ENCODE data around the gene AKT3.

AKT3 gene

GRCh38 chr1:243482141-243483022 is 367.7 kb downstream of the AKT3 start:
- Histone ChIP-seq H3K4me3 (ENCODE audit: low read length in 2 of 2) (peak overlapping the region; percentile 71 to 76), H3K27me3 (ENCODE audit: control insufficient read depth in 1 of 2, insufficient read depth in 2 of 2, low read length in 2 of 2) (no peaks in the 10 kb centered on the region), H3K9me3 (ENCODE audit: control insufficient read depth in 2 of 2, low read length in 2 of 2) (no peaks in the 10 kb centered on the region), H3K27ac (ENCODE audit: low read length) (peak overlapping the region; percentile 41), H3K9ac (ENCODE audit: low read length in 2 of 2) (peak overlapping the region; percentile 42 to 66), H3K36me3 (ENCODE audit: control insufficient read depth in 2 of 2, insufficient read depth in 2 of 2, low read length in 2 of 2) (no peaks in the 10 kb centered on the region), H3K4me1 (ENCODE audit: control insufficient read depth, insufficient read depth, low read length) (peaks cover 17% of the 10 kb centered on the region)

GRCh38 chr1:243481101-243481500 is 368.9 kb downstream of the AKT3 start:
- H3K27me3 ChIP-seq (ENCODE audit: control insufficient read depth in 1 of 2, insufficient read depth in 2 of 2, low read length in 2 of 2) = no peaks in the 10 kb centered on the region
- H3K27ac ChIP-seq (ENCODE audit: low read length) = no peak overlapping the region

GRCh38 chr1:243477731-243478290 is 372.2 kb downstream of the AKT3 start:
- H3K4me3 ChIP-seq (ENCODE audit: low read length in 2 of 2) = no peak overlapping the region
- H3K27ac ChIP-seq (ENCODE audit: low read length) = no peak overlapping the region
- H3K36me3 ChIP-seq (ENCODE audit: control insufficient read depth in 2 of 2, insufficient read depth in 2 of 2, low read length in 2 of 2) = no peaks in the 10 kb centered on the region
- peaks cover 12% of the 10 kb centered on the region for H3K4me1 ChIP-seq (ENCODE audit: control insufficient read depth, insufficient read depth, low read length)
- no peaks in the 10 kb centered on the region for H3K27me3 ChIP-seq (ENCODE audit: control insufficient read depth in 1 of 2, insufficient read depth in 2 of 2, low read length in 2 of 2)
- no peak overlapping the region for H3K9ac ChIP-seq (ENCODE audit: low read length in 2 of 2)
- no peaks in the 10 kb centered on the region for H3K9me3 ChIP-seq (ENCODE audit: control insufficient read depth in 2 of 2, low read length in 2 of 2)

More at GRCh38 chr1:243481101-243481500, 368.9 kb downstream of the AKT3 start:
- Histone ChIP-seq H3K4me1 (ENCODE audit: control insufficient read depth, insufficient read depth, low read length) (peaks cover 17% of the 10 kb centered on the region), H3K36me3 (ENCODE audit: control insufficient read depth in 2 of 2, insufficient read depth in 2 of 2, low read length in 2 of 2) (no peaks in the 10 kb centered on the region), H3K4me3 (ENCODE audit: low read length in 2 of 2) (no peak overlapping the region), H3K9ac (ENCODE audit: low read length in 2 of 2) (no peak overlapping the region), H3K9me3 (ENCODE audit: control insufficient read depth in 2 of 2, low read length in 2 of 2) (no peaks in the 10 kb centered on the region)

GRCh38 chr1:243475966-243476365 is 374.1 kb downstream of the AKT3 start:
- Histone ChIP-seq H3K9ac (ENCODE audit: low read length in 2 of 2) (no peak overlapping the region), H3K4me3 (ENCODE audit: low read length in 2 of 2) (no peak overlapping the region), H3K36me3 (ENCODE audit: control insufficient read depth in 2 of 2, insufficient read depth in 2 of 2, low read length in 2 of 2) (no peaks in the 10 kb centered on the region), H3K27ac (ENCODE audit: low read length) (no peak overlapping the region), H3K27me3 (ENCODE audit: control insufficient read depth in 1 of 2, insufficient read depth in 2 of 2, low read length in 2 of 2) (no peaks in the 10 kb centered on the region), H3K4me1 (ENCODE audit: control insufficient read depth, insufficient read depth, low read length) (peaks cover 10% of the 10 kb centered on the region), H3K9me3 (ENCODE audit: control insufficient read depth in 2 of 2, low read length in 2 of 2) (no peaks in the 10 kb centered on the region)

GRCh38 chr1:243474906-243475305 is 375.1 kb downstream of the AKT3 start:
- Histone ChIP-seq H3K9ac (ENCODE audit: low read length in 2 of 2) (no peak overlapping the region), H3K36me3 (ENCODE audit: control insufficient read depth in 2 of 2, insufficient read depth in 2 of 2, low read length in 2 of 2) (no peaks in the 10 kb centered on the region), H3K4me1 (ENCODE audit: control insufficient read depth, insufficient read depth, low read length) (peaks cover 10% of the 10 kb centered on the region), H3K4me3 (ENCODE audit: low read length in 2 of 2) (no peak overlapping the region), H3K27me3 (ENCODE audit: control insufficient read depth in 1 of 2, insufficient read depth in 2 of 2, low read length in 2 of 2) (no peaks in the 10 kb centered on the region), H3K27ac (ENCODE audit: low read length) (no peak overlapping the region), H3K9me3 (ENCODE audit: control insufficient read depth in 2 of 2, low read length in 2 of 2) (no peaks in the 10 kb centered on the region)

GRCh38 chr1:243474136-243474881 is 375.7 kb downstream of the AKT3 start:
- H3K36me3 ChIP-seq (ENCODE audit: control insufficient read depth in 2 of 2, insufficient read depth in 2 of 2, low read length in 2 of 2) = no peaks in the 10 kb centered on the region
- H3K9me3 ChIP-seq (ENCODE audit: control insufficient read depth in 2 of 2, low read length in 2 of 2) = no peaks in the 10 kb centered on the region
- H3K9ac ChIP-seq (ENCODE audit: low read length in 2 of 2) = no peak overlapping the region
- H3K27ac ChIP-seq (ENCODE audit: low read length) = no peak overlapping the region
- H3K4me1 ChIP-seq (ENCODE audit: control insufficient read depth, insufficient read depth, low read length) = peaks cover 10% of the 10 kb centered on the region
- no peak overlapping the region for H3K4me3 ChIP-seq (ENCODE audit: low read length in 2 of 2)
- H3K27me3 ChIP-seq (ENCODE audit: control insufficient read depth in 1 of 2, insufficient read depth in 2 of 2, low read length in 2 of 2) = no peaks in the 10 kb centered on the region

GRCh38 chr1:243473227-243474135 is 376.6 kb downstream of the AKT3 start:
- Histone ChIP-seq H3K4me1 (ENCODE audit: control insufficient read depth, insufficient read depth, low read length) (peaks cover 10% of the 10 kb centered on the region), H3K27ac (ENCODE audit: low read length) (peak overlapping the region; percentile 20), H3K9ac (ENCODE audit: low read length in 2 of 2) (peak overlapping the region in 1 of 2 donors; percentile 21)

GRCh38 chr1:243471754-243472745 is 378.0 kb downstream of the AKT3 start:
- Histone ChIP-seq H3K4me1 (ENCODE audit: control insufficient read depth, insufficient read depth, low read length) (peaks cover 10% of the 10 kb centered on the region), H3K4me3 (ENCODE audit: low read length in 2 of 2) (no peak overlapping the region), H3K36me3 (ENCODE audit: control insufficient read depth in 2 of 2, insufficient read depth in 2 of 2, low read length in 2 of 2) (no peaks in the 10 kb centered on the region), H3K9me3 (ENCODE audit: control insufficient read depth in 2 of 2, low read length in 2 of 2) (no peaks in the 10 kb centered on the region), H3K9ac (ENCODE audit: low read length in 2 of 2) (no peak overlapping the region), H3K27ac (ENCODE audit: low read length) (no peak overlapping the region), H3K27me3 (ENCODE audit: control insufficient read depth in 1 of 2, insufficient read depth in 2 of 2, low read length in 2 of 2) (no peaks in the 10 kb centered on the region)

More at GRCh38 chr1:243473227-243474135, 376.6 kb downstream of the AKT3 start:
- Histone ChIP-seq H3K27me3 (ENCODE audit: control insufficient read depth in 1 of 2, insufficient read depth in 2 of 2, low read length in 2 of 2) (no peaks in the 10 kb centered on the region), H3K4me3 (ENCODE audit: low read length in 2 of 2) (peak overlapping the region; percentile 67 to 76), H3K36me3 (ENCODE audit: control insufficient read depth in 2 of 2, insufficient read depth in 2 of 2, low read length in 2 of 2) (no peaks in the 10 kb centered on the region), H3K9me3 (ENCODE audit: control insufficient read depth in 2 of 2, low read length in 2 of 2) (no peaks in the 10 kb centered on the region)

- Histone ChIP-seq H3K4me1 (ENCODE audit: control insufficient read depth, insufficient read depth, low read length) (peaks cover 10% of the 10 kb centered on the region), H3K9me3 (ENCODE audit: control insufficient read depth in 2 of 2, low read length in 2 of 2) (no peaks in the 10 kb centered on the region), H3K27me3 (ENCODE audit: control insufficient read depth in 1 of 2, insufficient read depth in 2 of 2, low read length in 2 of 2) (no peaks in the 10 kb centered on the region), H3K36me3 (ENCODE audit: control insufficient read depth in 2 of 2, insufficient read depth in 2 of 2, low read length in 2 of 2) (no peaks in the 10 kb centered on the region), H3K27ac (ENCODE audit: low read length) (no peak overlapping the region), H3K4me3 (ENCODE audit: low read length in 2 of 2) (no peak overlapping the region), H3K9ac (ENCODE audit: low read length in 2 of 2) (no peak overlapping the region)
Measured at GRCh38 chr1:243471026-243471685, 378.9 kb downstream of the AKT3 start.
